GM12865 (cell line): ENCODE data around the gene ORAI3.

ENCODE experiments used
- DNase-seq: peaks from one replicate; pipeline ENCODE4 v3.0.0; 2010; ENCODE audit warnings: low read depth
- H3K4me3 ChIP-seq: 2 replicates; pipeline ENCODE4 v1.5.1; 2011; ENCODE audit warnings: mild to moderate bottlenecking, low read depth, low read length, control low read depth
- TF ChIP-seq, protein P1 (sequence below): IDR thresholded peaks from 2 replicates; pipeline ENCODE4 v1.5.1; 2011; ENCODE audit warnings: low read length, control low read depth, low read depth, inconsistent platforms; ENCODE audit not compliant: insufficient read depth; ENCODE audit errors: missing control alignments

The ORAI3 gene

DNA sequence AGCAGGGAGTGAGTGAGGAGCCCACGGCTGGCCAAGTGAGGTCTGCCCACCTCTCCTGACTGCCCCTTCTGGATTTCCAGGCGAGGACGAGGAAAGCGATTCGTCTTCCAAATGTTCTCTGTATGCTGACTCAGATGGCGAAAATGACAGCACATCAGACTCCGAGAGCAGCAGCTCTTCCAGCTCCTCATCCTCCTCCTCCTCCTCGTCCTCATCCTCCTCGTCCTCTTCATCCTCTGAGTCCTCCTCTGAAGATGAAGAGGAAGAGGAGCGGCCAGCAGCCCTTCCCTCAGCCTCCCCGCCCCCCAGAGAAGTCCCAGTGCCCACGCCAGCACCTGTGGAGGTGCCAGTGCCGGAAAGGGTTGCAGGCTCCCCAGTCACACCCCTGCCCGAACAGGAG lies 22.4 kb downstream of the ORAI3 start:
- TF ChIP-seq, protein P1, sequence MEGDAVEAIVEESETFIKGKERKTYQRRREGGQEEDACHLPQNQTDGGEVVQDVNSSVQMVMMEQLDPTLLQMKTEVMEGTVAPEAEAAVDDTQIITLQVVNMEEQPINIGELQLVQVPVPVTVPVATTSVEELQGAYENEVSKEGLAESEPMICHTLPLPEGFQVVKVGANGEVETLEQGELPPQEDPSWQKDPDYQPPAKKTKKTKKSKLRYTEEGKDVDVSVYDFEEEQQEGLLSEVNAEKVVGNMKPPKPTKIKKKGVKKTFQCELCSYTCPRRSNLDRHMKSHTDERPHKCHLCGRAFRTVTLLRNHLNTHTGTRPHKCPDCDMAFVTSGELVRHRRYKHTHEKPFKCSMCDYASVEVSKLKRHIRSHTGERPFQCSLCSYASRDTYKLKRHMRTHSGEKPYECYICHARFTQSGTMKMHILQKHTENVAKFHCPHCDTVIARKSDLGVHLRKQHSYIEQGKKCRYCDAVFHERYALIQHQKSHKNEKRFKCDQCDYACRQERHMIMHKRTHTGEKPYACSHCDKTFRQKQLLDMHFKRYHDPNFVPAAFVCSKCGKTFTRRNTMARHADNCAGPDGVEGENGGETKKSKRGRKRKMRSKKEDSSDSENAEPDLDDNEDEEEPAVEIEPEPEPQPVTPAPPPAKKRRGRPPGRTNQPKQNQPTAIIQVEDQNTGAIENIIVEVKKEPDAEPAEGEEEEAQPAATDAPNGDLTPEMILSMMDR: no peak
- DNase-seq: no peak
- H3K4me3 ChIP-seq: no peak overlapping the region

DNA sequence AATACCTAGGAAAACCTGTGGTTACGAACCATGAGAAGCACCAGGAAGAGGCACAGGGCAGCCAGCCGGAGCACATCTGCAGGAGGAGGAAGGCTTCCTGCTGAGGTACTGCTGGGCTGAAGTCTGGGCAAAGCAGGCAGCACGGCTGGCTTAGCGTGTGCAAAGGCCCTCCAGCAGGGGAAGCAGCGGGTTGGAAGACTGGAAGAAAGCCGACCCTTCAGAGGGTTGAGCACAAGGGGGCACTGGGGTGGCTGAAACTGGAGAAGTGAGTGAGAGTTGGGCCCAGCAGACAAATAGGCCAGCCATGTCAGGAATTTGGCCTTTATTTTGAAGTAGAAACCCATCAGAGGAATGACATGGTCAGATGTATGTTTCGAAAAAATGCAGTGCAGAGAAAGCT lies 24.0 kb downstream of the ORAI3 start:
- TF ChIP-seq, protein P1: no peak
- H3K4me3 ChIP-seq: no peak overlapping the region
- no peak for DNase-seq

GRCh38 chr16:30974348-30974747 lies 25.5 kb downstream of the ORAI3 start:
- no peak overlapping the region for H3K4me3 ChIP-seq
- TF ChIP-seq, protein P1: no peak
- no peak for DNase-seq

- no peak overlapping the region for H3K4me3 ChIP-seq
- DNase-seq: no peak
- TF ChIP-seq, protein P1: no peak
These were observed 27.6 kb downstream of the ORAI3 start for GRCh38 chr16:30976486-30976885.

GRCh38 chr16:30977502-30977901 lies 28.6 kb downstream of the ORAI3 start:
- TF ChIP-seq, protein P1: peak; percentile 28
- no peak overlapping the region for H3K4me3 ChIP-seq
- DNase-seq: no peak

- no peak for DNase-seq
- no peak overlapping the region for H3K4me3 ChIP-seq
- TF ChIP-seq, protein P1: no peak
These were observed 30.5 kb downstream of the ORAI3 start for GRCh38 chr16:30979170-30980022.

- H3K4me3 ChIP-seq: no peak overlapping the region
- TF ChIP-seq, protein P1: no peak
- no peak for DNase-seq
These were observed 31.1 kb downstream of the ORAI3 start for GRCh38 chr16:30980023-30980371.
